HG02884 (cell line): ENCODE results near the gene PRUNE2.
"Not testable (repeated sequence)": the region's sequence is repeated elsewhere in the genome, so short reads cannot be mapped to it uniquely, and the experiment has no call there.

ENCODE experiments used
- ATAC-seq: cut with Tn5 transposase; IDR thresholded peaks from one replicate; pipeline ENCODE4 v1.9.1; 2021; ENCODE audit warnings: mild to moderate bottlenecking, moderate library complexity; ENCODE audit not compliant: unreplicated experiment

PRUNE2 gene

DNA sequence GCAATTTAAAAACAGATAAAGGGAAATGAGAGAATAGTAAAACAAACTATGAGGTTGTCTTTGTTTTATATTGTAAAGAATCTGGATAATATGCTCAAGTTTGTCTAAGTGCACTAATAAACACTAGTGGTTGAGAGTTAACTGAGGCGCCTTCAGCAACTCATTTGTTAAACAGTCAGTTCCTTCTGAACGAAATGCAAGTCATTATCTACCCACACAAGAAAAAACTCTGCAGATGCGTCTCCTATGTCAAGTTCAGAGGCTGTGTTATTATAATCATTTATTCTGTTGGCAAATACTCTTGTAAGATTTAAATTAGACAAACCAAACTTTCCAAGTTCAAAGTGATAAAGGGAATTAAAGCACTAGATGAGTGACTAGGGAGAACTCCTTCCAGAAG lies 162.0 kb downstream of the PRUNE2 start:
- ATAC-seq = peak; percentile 21

- ATAC-seq = not testable (repeated sequence)
Observed at GRCh38 chr9:76742890-76743289, 163.0 kb downstream of the PRUNE2 start.

DNA sequence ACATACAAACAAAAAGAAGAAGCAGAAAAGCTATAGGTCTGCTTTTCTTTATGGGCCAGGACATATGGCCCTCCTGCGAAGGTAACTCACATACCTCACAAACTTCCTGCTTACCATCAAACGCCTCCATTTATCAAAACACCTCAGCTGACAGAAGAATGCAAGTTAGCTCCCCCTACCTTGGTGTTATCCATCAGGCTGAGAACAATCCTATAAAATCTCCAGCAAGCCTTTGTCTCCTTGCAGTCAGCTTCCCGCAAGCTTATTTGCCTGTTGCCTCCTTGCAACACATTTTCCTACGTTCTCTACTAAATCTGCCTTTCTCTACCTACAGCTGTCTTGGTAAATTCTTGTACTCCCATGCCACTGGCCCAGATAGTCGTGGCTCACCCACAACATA lies 164.4 kb downstream of the PRUNE2 start:
- ATAC-seq = no peak

GRCh38 chr9:76738402-76738801 lies 167.5 kb downstream of the PRUNE2 start:
- no peak for ATAC-seq

DNA sequence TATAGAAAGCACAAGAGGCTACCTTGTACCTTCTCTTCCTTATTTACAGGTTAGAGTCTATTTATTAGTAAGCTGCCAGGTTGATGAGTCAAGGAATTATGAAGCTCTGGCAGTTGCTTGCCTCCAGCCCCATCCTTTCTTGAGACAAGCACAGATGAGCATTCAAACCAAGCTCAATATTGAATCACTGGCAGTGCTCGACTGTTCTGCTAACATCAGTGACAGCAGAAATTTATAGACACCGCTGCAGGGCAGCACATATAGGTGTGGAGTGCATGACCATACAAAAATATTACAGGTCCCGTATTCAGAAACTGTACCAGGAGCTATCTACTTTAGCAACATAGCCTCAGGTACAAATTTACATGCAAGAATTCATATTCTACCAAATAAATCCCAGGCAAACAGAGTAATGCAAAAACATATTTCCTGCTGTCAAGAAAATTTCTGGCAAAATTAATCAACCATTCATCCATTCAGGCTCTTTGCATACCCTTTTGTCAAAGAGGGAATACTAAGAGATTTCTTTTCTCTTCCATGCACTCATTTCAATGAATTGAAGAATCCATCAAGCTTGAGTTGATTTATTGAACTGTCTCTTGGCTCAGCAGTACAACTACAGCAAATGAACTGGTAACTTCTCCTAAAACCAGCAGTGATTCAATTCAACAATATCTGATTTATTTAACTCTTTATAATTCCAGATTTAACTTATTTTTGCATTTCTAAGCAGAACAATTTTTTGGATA lies 168.6 kb downstream of the PRUNE2 start:
- no peak for ATAC-seq

- ATAC-seq = no peak
Observed at GRCh38 chr9:76734716-76735115, 171.2 kb downstream of the PRUNE2 start.

DNA sequence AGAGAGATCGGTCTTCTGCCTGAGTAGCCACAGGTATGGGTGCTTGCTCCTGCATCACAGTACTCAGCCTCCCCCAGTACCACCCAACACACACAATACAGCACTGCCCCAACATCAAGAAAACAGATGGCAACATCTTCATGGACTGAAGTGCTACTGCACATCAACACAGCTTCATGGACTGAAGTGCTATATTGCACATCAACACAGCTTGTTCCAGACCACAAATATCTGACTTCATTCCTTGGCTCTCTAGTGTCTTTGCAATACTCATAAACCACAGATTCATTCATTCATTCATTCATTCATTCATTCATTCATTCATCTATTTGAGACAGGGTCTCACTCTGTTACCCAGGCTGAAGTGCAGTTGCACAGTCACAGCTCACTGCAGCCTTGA lies 172.8 kb downstream of the PRUNE2 start:
- ATAC-seq = no peak

GRCh38 chr9:76732341-76732958 lies 173.5 kb downstream of the PRUNE2 start:
- peak; percentile 62 for ATAC-seq

DNA sequence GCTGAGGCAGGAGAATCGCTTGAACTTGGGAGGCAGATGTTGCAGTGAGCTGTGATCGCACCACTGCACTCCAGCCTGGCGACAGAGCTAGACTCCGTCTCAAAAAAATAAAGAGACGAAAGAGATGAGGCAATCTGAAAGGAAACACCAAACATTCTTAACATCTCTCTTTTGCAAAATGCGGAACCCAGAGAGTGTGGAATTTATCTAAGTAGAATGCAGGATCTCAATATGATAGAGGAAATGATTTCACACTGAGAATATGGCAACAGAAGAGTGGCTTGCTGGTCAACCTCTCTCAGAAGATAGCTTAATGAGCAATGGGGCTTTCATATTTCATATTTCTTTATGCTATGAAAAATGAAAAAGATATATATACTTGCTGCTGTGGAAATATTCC lies 175.1 kb downstream of the PRUNE2 start:
- no peak for ATAC-seq

GRCh38 chr9:76729980-76730737 lies 175.8 kb downstream of the PRUNE2 start:
- ATAC-seq = no peak

DNA sequence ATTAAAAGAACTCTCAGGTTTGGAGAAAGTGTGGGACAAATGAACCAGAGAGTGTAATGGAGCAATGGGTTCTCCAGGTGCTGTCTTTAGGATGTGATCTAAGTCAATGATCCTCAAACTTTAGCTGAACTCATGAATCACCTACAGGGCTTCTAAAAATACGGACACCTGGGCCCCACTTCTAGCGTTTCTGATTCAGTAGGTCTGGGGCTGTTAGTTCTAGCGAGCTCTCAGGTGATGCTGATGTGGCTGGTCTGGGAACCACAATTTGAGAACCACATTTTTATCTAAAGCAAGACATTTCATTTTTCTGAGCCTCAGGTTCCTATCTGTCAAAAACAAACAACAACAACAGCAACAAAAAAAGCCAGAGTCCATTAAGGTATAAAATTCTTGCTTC lies 176.8 kb downstream of the PRUNE2 start:
- ATAC-seq = no peak

- ATAC-seq = no peak
Observed at GRCh38 chr9:76725885-76726284, 180.0 kb downstream of the PRUNE2 start.

GRCh38 chr9:76725011-76725546 lies 180.8 kb downstream of the PRUNE2 start:
- ATAC-seq = no peak

- ATAC-seq = no peak
Observed at GRCh38 chr9:76720245-76720644, 185.7 kb downstream of the PRUNE2 start.

DNA sequence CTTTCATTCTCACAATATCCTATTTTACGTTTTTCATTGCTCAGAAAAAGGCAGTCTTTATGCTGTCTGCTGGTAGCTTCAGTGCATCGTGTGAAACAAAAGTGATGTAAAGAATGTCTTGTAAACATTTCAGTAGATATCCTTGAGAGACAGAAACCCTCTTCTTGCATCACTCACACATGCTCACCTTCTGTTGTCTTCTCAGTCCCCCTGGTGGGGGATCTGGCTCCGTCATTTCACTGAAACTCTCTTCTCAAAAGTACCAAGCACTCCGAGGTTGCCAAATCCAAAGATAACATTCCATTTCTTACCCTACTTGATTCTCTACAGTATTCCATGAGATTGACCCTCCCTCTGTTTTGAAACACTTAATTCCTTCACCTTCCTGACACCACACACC lies 187.7 kb downstream of the PRUNE2 start:
- ATAC-seq = no peak

GRCh38 chr9:76717613-76718012 lies 188.3 kb downstream of the PRUNE2 start:
- no peak for ATAC-seq

GRCh38 chr9:76717176-76717575 lies 188.7 kb downstream of the PRUNE2 start:
- ATAC-seq = no peak

DNA sequence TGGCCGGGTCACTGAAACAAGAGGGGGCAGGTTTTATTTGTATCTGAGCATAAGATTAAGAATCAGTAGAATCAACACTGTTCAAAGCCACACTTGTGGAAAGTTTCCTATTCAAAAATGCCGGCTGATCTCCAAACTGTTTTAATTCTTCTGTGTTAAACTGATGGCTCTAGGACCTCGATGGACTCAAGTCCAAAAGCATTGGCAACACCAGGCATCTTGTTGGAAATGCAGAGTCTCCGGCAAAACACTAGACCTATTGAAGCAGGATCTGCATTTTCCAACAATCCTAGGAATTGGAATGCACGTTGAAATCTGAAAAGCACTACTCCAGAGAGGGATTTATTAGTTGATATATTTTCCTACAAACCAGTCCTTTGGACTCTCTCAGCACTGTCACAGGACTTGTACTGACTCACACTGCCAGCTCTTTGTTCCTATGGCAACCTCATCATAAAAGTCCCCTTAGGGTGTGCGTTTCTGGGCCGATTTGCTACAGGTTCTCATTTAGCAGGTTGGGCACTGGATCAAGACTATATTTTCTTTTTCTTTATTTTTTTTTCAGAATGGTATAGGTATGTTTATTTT lies 189.7 kb downstream of the PRUNE2 start:
- no peak for ATAC-seq

DNA sequence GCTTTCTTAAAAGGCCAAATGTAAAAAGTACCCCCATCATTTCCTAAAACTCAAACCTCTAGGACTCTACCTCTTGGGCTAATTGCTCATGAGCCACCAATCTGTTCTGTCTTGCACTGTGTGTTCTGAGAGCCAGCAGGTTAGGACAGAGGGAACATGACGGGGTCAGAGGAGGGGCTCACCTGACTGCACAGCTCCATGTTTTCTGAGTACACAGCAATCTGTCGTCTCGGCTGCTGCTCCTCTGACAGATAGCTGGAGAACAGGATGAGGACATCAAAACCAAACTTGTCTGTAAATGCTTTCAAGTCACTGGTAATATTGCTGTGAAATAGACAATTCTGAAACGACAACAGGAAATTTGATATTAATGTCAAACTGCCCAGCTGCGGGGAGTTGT lies 192.5 kb downstream of the PRUNE2 start:
- ATAC-seq = no peak

DNA sequence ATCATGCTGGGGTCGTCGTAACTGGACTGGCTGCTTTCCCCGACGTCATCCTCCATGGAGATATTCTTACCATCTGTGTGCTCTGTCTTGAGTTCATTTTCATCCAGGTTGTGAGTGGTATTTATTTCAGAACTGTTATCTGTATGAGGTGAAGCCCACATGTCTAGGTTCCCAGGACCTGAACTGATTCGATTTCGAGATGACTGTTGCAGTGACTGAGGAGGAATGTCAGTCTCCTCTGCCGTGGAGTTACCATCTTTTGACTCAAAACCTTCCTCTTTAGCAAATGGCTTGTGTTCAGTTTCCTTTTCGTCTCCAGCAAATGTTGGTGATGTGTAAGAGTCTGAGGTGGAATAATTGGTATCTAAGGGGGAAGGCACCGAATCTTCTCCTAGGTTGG lies 196.9 kb downstream of the PRUNE2 start:
- peak; percentile 51 for ATAC-seq

GRCh38 chr9:76707510-76707909 lies 198.4 kb downstream of the PRUNE2 start:
- ATAC-seq = peak; percentile 54
